ENCODE results near the gene IMPG1. TPM values are rescaled to one million over a fixed set of nuclear protein-coding genes. Genes with fewer than 3 reads are reported as not detected.

Gene IMPG1
- total RNA-seq, 1 experiment from 2014 or later: not detected

GRCh38 chr6:76000629-76001028, 71.8 kb downstream of the IMPG1 start:
- no peak overlapping the region for H2BK12ac ChIP-seq (ENCODE audit: insufficient read length, low read depth, low read length)
- H3K79me2 ChIP-seq (ENCODE audit: insufficient read depth, low read length): no peaks in the 10 kb centered on the region
- no peak overlapping the region for H3K23ac ChIP-seq (ENCODE audit: insufficient read length, low read depth, low read length)
- H4K20me1 ChIP-seq (ENCODE audit: control insufficient read depth, insufficient read depth, insufficient read length): no peaks in the 10 kb centered on the region
- DNase-seq: no peak
- H2AK5ac ChIP-seq (ENCODE audit: insufficient read length, low read length): no peak overlapping the region
- no peak overlapping the region for H3K9ac ChIP-seq (ENCODE audit: extremely low read depth, insufficient read length, low read length)
- Mint-ChIP-seq H3K27ac (no peak overlapping the region), H3K4me3 (no peak overlapping the region), H3K4me1 (peaks cover 11 to 14% of the 10 kb centered on the region in 2 experiments), H3K27me3 (ENCODE audit: low read depth) (peaks cover 9% of the 10 kb centered on the region), H3K36me3 (ENCODE audit: insufficient read depth in 1 of 3, low read depth in 3 of 3) (no peaks in the 10 kb centered on the region), H3K9me3 (no peaks in the 10 kb centered on the region; a peak in 1 of 5 replicates)
- WGBS (ENCODE audit: extremely low coverage, insufficient read length, low lambda C conversion rate): no CpG with 5 or more reads among the region's 5 CpGs
- H3K4me2 ChIP-seq (ENCODE audit: insufficient read depth, insufficient read length, low read length): no peak overlapping the region
- H4K8ac ChIP-seq (replicated peaks; ENCODE audit: insufficient read length, low read depth, low read length): no peak overlapping the region
- H2BK20ac ChIP-seq (ENCODE audit: low read depth, low read length, poor library complexity, severe bottlenecking): no peak overlapping the region
- no peak overlapping the region for H3K4ac ChIP-seq (ENCODE audit: low read depth, low read length)
- no peak overlapping the region for H3K56ac ChIP-seq (ENCODE audit: insufficient read length, low read depth, low read length)
- no peak overlapping the region for H2BK120ac ChIP-seq (ENCODE audit: low read depth, low read length, poor library complexity, severe bottlenecking)
- no peak overlapping the region for H3K27ac ChIP-seq (ENCODE audit: insufficient read length, low read depth, low read length)
- H2BK5ac ChIP-seq (ENCODE audit: insufficient read length, low read length): no peak overlapping the region
- no peaks in the 10 kb centered on the region for H3K79me1 ChIP-seq (ENCODE audit: insufficient read depth, low read depth, low read length, poor library complexity, severe bottlenecking)
- H3K23me2 ChIP-seq (ENCODE audit: insufficient read length, low read depth, low read length, poor library complexity, severe bottlenecking): no peaks in the 10 kb centered on the region
- H2AFZ ChIP-seq (ENCODE audit: low read length): no peak overlapping the region
- H4K5ac ChIP-seq (ENCODE audit: insufficient read length, low read depth, low read length): no peak overlapping the region
- H2BK15ac ChIP-seq (ENCODE audit: low read depth, low read length): no peak overlapping the region
- TF ChIP-seq CTCF (conservative IDR thresholded peaks at IDR 0.05): no peak
- no peak overlapping the region for H3K14ac ChIP-seq (ENCODE audit: insufficient read depth, low read length)
- no peaks in the 10 kb centered on the region for H3K27me3 ChIP-seq (ENCODE audit: insufficient read depth, low read length)
- no peaks in the 10 kb centered on the region for H3K4me1 ChIP-seq (ENCODE audit: insufficient read depth, low read length)
- H4K91ac ChIP-seq (ENCODE audit: insufficient read length, low read depth, low read length): no peak overlapping the region
- no peak overlapping the region for H3T11ph ChIP-seq (ENCODE audit: low read length)
- H3K18ac ChIP-seq (ENCODE audit: insufficient read length, low read depth, low read length): no peak overlapping the region
- no peaks in the 10 kb centered on the region for H3K9me3 ChIP-seq (ENCODE audit: control insufficient read depth, low read depth, low read length)
